Stimulated activated naive CD8-positive, alpha-beta T cell treated with anti-CD3 and anti-CD28 coated beads, Interleukin-15, Interleukin-2, amounts not matched to agents 100 U/mL and 50 U/mL, for 24 hours (primary cell): ENCODE results near the gene MGRN1.

Source experiments
- ATAC-seq: fragments of 150-1000 bp; cut with Tn5 transposase; one replicate; pipeline ENCODE4 v1.10.0; 2021
- DNase-seq: peaks from one replicate; pipeline ENCODE4 v3.0.0; 2021

Gene MGRN1

DNA sequence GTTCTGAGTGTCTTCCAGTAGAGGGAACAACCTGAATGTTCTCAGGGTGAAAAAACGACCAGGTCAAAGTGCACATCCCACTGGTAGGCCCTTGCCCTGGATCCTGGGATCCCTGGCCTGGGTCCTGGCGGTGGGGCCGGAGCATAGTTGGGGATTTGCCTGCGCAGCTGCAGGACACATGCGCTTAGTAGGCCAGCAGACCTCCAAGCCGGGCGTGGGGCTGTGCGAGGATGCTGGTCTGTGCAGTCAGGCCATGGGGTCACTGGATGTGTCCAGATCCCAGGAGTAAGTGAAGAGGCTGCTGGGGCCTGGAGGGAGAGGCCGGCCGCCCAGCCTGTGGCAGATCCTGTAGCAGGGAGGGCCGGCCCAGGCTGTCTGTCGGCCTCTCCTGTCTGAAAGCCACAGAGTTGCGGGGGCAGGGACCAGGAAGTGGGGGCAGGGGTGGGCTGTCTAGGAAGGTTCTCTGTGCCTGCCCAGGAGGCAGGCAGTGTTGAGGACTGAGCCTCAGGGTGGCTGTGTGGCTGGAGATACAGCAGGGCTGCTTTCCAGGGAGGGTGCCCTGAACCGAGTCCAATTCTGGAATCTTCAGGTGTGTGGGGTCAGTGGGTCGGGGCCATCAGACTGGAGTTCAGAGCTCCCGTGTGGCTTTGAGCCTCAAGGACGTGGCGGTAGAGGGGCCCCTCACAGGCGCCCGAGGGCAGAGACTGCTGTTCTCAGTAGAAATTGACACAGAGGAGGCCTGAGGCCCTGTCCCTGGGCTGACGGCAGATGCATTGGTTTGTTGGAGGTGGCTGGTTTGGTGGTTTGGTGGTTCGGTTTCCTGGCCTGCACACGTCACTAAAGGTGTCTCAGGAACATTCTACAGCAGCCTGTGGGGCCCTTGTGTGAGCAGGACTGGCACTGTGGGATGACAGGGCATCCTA, 51.5 kb downstream of the MGRN1 start:
- DNase-seq: peak; percentile 74
- peak; percentile 86 for ATAC-seq

DNA sequence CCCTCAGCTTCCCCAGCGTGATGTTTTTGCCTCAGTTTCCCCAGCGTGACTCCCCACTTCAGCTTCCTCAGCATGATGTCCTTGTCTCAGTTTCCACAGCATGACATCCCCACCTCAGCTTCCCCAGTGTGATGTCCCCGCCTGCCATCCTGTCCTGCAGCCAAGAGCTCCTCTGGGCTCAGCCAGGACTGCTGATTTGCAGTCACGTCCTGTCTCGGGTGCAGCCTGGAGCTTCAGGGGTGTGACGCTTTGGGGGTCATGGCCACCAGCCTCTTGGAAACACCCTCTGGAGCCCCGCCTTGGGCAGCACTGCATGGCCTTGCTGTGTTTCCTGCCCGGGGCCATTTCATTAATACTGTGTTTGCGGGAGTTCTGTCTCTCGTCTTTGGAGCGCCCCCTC, 52.2 kb downstream of the MGRN1 start:
- DNase-seq (no peak), ATAC-seq (peak; percentile 3)

DNA sequence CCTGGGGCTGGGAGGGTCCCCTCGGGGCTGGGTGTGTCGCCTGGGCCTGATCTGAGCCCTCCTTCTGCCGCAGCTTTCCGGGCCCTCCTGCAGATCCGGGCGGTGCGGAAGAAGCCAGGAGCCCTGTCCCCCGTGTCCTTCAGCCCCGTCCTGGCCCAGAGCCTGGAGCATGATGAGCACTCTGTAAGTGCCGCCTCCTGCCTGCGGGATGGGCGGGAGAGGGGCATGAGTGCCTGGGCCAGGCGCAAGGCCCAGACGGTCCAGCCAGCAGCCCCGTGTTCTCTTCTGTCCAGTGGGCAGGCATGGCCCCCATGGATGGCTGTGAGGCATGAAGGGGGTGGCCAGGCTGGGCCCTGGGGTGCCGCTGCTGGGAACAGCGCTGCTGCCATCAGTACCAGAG, 52.8 kb downstream of the MGRN1 start:
- ATAC-seq (no peak), DNase-seq (no peak)

DNA sequence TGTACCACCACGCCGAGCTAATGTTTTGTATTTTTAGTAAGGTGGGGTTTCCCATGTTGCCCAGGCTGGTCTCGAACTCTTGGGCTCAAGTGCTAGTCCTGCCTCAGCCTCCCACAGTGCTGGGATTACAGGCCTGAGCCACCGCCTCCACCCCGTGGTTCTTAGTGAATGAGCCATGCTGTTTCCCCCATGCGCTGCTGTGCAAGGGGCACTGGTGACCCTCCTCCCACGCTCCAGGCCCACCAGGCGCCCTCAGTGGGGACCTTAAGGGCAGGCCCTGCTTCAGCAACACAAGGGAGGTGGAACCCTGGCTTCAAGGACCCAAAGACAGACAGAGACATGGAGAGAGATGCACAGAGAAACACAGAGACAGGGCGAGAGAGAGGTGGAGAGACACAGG, 53.4 kb downstream of the MGRN1 start:
- ATAC-seq (no peak), DNase-seq (no peak)

DNA sequence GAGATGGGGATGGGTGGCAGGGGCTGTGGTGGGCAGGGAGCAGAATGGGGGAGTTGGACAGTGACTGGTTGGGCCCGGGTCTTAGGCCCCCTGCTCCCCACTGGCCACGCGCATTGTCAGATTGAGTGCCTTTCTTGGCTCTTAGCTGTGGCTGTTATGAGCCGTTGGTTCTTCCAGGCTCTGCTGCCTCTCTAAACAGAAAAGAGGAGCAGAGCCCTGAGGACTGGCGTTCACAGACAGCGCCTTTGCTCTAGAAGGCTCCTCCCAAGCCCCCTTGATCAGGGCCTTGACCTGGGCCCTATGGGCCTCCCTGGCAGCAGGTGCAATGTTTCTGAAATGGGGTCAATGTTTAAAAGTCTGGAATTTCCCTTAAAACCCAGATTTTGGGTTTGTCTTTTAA, 54.0 kb downstream of the MGRN1 start:
- no peak for DNase-seq
- no peak for ATAC-seq

DNA sequence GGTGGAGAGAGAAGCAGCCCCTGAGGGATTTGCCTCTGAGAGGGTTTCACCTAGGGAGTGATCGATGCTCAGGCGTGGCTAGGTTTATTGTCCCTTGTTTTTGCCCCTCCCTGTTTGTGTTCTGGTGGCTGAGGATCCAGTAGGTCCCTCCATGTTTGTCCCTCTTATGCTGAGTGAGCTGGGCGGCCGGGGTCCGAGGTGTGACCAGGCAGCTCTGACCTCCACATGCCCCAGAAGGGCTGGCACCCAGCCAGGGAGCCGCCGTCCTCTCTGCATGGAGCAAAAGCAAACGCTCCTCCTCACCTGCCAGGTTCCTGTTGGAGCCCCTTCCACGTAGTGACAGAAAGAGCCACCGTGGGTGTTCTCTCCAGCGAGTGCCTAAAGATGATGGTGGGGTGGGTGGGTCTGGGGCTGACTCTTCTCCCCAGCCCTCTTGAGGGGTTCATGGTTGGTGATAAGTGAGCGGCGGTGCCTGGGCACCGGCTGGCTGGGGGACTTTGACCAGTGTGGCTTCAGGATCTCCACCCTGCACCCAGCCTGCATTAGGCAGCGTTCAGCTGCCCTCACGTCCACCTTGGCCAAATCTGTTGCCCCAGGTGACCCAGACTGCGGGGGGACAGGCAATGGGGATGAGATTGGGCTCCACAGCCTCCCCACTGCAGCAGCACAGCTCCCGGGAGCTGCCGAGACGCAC, 54.7 kb downstream of the MGRN1 start:
- ATAC-seq (no peak), DNase-seq (no peak)

DNA sequence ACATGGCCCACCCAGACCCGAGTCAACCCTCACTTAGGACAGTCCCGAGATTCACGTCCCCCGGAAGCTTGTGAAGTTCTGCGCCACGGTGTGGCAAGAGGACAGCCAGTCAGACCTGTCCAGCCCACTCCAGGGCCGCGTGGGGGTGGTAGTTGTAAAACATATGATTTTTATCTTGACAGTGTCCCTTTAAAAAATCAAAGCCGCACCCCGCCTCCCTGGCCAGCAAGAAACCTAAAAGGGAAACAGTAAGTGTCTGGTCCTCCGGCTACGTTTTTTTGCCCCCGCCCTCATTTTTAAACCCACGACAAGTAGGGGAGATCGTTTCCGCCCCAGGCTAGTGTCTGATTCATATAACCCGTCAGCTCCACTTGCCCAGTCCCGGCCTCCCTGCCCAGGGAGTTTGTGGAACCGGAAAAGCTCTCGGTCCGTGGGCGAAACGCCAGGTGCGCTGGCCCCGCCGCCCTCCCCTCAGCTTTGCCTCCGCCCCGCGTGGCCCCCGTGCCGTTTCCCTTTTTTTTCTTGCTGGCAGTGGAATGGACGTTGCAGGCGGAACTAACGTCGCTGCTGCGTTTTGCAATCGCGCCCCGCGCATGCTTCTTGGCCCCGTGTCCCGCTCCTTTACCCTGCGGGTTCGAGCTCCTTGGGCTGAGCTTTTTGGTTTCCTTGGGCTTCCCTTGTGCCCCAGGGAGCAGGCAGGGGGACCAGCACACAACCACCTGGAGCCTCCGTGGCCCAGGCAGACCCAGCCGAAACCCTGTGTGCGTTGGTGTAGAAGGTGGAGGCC, 55.4 kb downstream of the MGRN1 start:
- DNase-seq (no peak), ATAC-seq (no peak)

DNA sequence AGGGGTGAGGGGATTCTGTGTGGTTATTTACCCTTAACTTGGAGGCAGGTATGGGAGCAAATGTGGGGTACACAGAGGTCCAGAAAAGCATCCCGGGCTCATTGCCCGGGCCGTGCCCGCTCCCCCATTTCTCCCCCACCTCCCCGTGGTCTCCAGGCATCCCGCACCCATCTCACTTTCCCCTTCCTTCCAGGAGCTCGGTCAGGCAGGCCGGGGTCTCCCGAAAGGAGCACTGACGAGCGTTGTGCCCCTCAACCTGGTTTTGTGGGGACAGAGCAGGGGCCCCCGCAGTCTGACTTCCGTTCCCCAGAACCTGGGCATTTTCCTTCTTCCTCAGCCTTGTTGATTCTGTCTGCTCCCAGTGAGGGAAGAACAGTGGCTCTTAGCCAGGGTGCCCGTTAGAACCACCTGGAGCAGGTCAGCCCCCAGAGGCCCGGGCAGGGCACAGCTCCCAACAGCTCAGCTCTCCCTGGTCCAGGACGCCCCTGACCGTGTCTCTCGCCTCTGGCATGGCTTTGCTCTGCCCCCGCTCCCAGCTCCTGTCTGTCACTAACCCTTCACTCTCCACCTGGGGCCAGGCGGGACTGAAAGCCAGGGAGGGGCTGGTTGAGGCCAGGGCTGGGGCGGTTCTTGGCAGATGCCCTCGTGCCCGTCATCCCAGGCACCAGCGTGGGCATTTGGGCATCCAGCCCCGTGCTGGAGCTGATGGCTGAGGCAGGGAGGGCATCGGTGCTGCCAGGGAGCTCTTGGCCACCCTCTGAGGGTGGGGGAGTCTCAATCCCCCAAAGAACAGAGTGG, 56.2 kb downstream of the MGRN1 start:
- ATAC-seq (no peak), DNase-seq (no peak)

DNA sequence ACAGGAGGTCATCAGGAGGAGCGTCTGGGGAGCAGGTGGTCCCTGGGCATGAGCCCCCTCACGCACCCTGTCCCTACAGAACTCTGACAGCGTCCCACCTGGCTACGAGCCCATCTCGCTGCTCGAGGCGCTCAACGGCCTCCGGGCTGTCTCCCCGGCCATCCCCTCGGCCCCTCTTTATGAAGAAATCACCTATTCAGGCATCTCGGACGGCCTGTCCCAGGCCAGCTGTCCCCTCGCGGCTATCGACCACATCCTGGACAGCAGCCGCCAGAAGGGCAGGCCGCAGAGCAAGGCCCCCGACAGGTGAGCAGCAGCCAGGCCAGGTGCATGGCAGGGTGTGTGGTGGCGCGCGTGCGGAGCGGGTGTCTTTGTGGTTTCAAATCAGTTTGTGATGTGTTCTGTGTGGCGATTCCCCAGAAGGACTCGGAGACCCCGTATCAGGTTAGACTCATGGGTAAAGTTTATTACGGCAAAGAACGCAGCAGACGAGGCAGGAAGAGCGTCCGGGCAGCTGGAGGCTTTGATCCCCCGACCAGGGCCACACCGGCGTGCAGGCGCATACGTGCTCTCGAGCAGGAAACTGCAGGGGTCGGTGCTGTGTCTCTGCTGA, 57.0 kb downstream of the MGRN1 start:
- ATAC-seq (no peak), DNase-seq (no peak)

DNA sequence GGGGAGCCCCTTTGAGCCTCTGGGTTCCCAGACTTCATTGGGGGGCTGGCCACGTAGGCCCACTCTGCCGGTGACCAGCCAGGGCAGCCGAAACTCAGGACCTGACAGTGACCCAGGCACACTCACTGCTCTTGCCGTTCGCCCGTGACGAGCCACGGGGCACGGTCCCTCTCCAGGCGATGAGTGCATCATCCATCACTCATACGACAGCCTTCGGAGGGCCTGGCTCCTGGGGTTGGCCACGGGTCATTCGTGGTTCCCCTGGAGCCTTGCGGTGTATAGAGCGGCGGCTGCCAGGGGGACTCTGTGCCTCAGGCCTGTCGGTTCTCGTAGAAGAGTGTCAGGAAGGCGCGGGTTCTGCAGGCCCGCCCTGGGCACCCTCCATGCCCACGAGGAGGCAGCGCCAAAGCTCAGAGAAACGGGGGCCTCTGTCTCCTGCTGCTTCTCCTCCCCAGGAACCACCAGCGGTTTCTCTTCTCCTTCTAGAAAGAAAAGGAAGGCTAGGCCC, 57.5 kb downstream of the MGRN1 start:
- no peak for DNase-seq
- ATAC-seq: no peak

DNA sequence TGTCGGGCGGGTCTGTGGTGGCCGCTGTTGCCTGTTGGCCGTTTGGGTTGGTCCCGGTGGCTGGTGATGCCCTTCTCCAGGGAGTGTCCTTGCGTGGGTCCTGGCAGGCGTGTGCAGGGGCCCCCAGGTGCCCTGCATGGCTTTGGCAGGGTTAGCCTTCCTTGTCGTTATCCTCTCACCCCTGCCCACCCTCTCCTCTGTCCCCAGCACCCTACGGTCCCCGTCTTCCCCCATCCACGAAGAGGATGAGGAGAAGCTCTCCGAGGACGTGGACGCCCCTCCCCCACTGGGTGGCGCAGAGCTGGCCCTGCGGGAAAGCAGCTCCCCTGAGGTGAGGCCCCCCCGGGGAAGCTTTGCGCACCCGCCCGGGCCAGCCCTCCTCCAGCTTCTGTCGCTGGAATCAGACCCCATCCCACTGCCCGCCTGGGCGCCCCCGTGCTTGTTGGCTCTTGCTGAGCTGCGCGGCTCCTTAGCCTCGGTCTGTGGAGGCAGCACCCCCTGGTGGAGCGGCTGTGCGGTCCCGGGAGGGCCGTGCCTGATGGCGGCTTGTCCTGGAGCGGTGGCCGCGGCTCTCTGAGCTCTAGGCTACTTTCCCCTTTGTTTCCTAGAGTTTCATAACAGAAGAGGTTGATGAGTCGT, 58.1 kb downstream of the MGRN1 start:
- DNase-seq (peak; percentile 73), ATAC-seq (peak; percentile 58)

DNA sequence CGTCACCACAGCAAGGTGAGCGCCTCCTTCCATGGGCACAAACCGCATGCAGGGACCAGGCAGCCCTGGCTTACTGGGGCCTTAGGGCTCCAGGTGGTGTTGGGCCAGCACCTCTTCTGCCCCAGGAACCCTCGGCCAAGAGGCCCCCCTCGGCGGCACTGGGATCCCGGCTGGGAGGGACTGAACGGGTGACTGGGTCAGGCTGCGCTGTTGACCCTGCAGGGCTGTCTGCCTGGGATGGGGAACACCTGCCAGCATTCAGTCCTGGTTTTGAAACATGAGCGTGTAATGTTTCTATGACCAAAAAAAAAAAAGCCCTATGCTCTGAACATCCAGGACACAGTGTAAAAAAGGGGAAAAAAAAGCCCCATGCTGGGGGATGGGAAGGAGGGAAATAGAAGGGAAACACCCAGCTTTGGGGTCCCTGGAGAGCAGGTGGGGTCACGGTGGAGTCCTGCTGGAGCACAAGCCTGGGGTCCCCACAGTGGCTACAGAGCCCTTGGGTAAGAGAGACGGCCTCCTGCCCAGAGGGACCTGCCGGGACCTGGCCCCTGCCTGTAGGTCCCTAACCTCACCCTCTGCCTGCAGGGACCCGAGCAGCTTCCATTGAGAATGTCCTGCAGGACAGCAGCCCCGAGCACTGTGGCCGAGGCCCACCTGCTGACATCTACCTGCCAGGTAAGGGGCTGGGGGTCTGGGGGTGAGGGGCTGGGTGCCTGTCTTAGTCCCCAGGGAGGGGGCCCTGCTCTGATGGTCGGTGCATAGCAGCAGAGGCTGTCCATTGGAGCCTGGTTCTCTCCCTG, 58.8 kb downstream of the MGRN1 start:
- no peak for ATAC-seq
- DNase-seq: no peak

DNA sequence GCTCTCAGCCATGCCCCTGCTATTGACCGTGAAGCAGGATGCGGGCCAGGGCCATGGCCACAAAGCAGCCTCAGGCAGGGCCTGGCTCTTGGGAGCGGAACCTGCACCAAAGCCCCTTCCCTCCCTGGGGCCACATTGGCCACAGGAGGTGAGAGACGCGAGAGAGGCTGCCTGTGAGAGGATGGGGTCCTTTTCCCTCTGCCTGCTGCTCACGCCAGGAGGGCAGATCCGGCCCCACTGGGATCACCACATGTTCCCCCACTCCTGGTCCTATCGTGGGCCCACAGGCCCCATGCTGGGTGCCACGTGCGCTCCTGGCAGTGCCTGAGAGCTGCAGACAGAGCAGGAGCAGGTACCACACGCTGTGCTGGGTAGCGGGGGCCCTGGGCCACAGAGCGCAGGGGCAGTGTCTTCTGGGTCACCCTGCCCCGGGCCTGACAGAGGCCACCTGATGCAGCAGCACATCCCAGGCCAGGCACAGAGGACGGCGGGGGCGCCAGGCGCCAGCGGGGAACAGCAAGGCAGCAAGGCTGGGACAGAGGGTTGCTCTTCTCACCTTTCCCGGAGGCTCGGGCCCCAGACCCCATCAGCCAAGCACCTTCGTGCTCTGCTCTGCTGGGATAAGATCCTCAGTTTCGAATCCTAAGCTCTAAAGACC, 59.6 kb downstream of the MGRN1 start:
- no peak for DNase-seq

DNA sequence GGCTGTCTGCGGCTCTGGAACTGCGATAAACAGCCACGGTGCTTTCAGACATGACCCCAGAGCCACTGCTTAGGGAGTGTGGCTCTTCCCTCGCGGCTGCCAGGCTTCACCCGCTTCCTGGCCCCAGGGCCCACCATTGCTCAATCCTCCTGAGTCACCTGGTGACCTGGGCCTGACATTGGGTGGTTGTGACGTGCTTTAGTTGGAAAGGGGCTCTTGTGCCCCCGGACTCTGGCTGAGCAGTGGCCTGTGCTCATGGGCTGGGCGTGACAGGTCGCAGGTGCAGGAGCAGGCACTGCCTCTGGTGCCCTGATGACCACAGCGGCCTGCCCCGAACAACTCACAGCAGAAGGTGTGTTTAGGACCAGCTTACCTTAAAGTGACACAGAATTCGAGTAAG, 60.1 kb downstream of the MGRN1 start:
- DNase-seq (no peak), ATAC-seq (no peak)

More for the DNA sequence above, 59.6 kb downstream of the MGRN1 start:
- no peak for ATAC-seq

DNA sequence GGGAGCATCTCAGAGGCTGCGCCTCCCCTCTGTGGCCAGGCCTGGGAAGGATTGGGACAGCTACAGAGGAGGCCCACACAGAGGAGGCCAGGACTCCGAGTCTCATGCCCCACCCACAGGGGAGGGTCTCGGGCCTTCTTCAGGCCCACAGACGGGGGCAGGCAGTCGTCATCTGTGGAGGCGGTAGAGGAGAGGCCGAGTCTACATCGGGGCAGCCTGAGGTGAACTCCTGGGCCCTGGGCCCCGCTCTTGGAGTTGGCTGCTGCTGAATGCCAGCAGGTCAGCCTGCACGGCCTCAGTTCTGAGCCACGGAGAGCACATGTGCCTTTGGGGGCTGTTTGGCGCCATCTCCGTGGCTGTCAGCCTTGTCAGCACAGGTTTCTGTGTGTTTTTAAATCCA, 60.7 kb downstream of the MGRN1 start:
- DNase-seq (no peak), ATAC-seq (no peak)

DNA sequence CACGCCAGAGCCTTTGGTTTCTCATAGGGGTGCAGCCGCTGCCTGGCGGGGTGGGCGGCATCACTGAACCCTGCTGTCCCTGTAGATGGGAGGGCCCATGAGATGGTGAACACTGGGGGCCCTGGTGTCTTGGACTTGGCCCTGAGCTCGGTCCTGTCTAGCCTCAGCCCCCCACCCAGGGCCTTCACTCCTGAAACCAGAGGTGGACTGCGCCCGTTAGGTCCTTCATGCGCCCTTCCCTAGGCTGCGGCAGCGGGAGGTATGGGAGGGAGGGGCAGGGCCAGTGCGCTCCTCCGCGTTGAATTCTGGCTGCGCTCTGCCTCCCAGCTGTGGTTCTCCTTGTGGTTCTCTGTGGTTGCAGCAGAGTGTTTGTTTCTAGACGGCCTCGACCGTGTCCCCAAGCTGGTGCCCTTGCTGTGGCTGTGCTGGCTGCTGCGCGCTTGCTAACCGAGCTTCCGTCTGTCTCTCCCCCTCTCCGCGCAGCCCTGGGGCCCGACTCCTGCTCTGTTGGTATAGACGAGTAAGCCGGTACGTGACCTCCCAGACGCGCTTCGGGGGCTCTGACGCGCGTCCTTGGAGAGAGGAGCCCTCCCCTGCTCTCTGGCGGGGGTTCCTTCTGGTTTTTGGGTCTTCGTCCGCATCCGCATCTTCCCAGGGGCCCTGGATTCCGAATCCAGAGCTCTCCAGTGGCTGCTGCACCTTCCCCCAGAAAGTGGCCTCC, 61.3 kb downstream of the MGRN1 start:
- ATAC-seq (no peak), DNase-seq (no peak)

DNA sequence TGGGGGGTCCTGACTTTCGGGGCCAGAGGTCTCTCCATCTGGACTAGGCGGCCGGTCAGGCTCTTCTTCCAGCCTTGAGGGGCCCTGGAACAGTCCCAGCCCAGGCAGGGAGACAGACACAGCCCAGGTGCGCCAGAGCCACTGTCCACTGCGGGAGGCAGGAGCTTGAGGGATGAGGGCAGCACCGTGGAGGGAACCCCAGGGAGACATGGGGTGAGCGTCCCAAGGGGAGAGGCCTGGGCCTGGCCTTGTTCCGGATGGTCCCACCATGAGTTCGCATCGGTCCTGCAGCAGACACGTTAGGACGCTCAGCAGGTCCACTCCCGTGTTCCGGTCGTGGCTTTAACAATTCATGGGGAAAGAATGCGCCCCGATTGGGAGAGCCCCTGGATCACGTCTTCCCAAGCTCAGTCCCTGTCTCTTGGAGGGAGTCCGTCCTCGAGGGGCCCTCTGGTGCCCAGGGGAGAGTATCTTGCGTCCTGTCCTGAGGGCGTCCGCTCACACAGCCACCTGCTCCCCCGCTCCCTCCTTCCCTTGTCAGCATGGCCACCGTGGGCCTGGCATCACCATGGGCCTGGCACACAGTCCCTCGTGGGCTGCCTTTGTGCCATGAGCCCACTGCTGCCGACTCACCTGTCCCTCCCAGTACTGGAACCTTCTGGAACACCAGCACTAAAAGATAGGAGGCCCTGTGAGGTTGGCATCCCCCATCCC, 62.0 kb downstream of the MGRN1 start:
- DNase-seq: no peak
- ATAC-seq: no peak

DNA sequence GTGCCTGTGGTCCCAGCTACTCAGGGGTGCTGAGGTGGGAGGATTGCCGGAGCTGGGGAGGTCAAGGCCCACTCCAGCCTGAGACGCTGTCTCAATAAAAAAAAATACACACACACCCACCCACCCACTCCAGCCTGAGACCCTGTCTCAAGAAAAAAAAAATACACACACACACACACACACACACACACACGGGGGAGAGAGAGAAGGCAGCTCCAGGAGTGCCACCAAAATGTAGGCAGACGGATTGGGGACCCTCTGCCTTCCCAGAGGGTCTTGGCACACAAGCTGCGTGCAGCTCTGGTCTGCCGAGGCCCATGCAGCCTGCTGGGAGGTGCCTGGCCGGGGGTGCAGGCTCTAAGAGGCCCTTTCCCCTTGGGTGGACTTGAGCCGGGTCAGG, 62.8 kb downstream of the MGRN1 start:
- no peak for DNase-seq
- ATAC-seq: no peak
